Fibroblast of pulmonary artery (primary cell): ENCODE measurements around the gene MYLK.

ENCODE experiments used
- DNase-seq: peaks from one replicate; pipeline ENCODE4 v3.0.0-alpha.2; 2010; ENCODE audit warnings: low read depth
- H3K4me3 ChIP-seq: replicated peaks from 2 replicates; pipeline ENCODE4 v1.5.1; 2011; ENCODE audit warnings: low read depth, mild to moderate bottlenecking, control low read depth, low read length, moderate library complexity
- CTCF ChIP-seq: IDR thresholded peaks from 2 replicates; pipeline ENCODE4 v1.5.1; 2011; ENCODE audit warnings: mild to moderate bottlenecking, control low read depth, low read length, inconsistent platforms; ENCODE audit errors: missing control alignments

The MYLK gene

DNA sequence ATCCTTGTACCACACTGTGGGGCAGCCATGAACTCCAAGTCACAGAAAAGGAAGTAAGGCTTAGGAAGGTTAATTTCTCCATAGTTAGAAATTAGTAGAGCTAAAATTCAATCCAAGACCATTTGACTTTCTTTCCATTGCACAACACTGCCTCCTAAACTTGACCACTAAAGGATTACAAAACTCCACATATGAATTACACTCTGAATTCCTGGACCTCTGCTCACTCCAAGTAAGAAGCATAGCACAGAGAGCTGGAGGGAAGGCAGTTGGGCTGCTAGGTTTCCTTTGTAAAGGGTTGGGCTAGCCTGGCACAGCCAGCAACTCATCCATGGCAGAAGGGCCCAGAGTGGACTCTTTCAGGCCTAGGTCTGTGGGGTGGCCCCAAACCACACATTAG, 134.4 kb downstream of the MYLK start:
- peak; percentile 94 for DNase-seq
- TF ChIP-seq CTCF, result no peak
- no peak overlapping the region for H3K4me3 ChIP-seq

- H3K4me3 ChIP-seq, result no peak overlapping the region
- TF ChIP-seq CTCF, result peak; percentile 42
- peak; percentile 53 for DNase-seq
Measured at GRCh38 chr3:123745184-123745855, 138.8 kb downstream of the MYLK start.

DNA sequence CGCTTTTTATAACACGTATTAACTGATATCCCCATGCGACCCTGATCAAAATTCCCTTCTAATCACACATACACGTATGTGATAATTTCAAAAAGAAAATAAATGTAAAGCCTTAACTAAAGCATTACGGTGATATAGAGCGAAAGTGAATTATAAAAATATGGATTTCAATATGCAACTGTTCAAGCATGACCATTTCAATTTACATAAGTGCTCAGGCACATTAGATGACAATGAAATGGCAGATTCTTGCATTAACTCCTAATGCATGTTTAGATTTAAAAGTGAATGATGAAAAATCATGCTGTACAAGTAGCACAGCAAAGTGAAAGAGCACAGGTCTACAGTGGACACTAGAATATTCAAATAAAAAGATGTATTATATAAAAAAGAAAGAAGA, 140.1 kb downstream of the MYLK start:
- no peak for TF ChIP-seq CTCF
- no peak overlapping the region for H3K4me3 ChIP-seq
- DNase-seq, result no peak

- no peak overlapping the region for H3K4me3 ChIP-seq
- TF ChIP-seq CTCF, result no peak
- no peak for DNase-seq
Measured at GRCh38 chr3:123743121-123743520, 141.0 kb downstream of the MYLK start.

DNA sequence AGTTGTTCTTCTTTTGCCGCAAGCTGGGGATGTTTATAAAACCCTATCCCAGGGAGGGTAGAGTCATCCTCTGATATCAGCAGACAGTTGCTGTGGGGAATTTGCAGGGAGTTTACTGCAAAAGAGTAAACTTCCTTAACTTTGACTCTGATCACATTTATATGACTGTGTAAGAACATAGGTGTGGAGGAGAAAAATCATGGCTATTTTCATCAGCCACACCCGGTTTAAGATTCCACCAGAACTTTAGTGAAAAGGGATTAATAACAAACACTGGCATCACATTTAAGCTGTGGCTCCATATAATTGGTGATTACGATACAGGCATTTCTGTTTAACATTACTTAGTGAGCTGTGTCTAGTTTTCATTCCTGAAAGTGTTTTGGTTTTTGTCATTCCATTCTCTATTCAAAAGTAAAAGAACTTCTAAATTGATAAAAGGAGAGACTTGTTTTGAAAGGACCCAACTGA, 143.1 kb downstream of the MYLK start:
- DNase-seq, result no peak
- TF ChIP-seq CTCF, result no peak
- no peak overlapping the region for H3K4me3 ChIP-seq

- no peak overlapping the region for H3K4me3 ChIP-seq
- TF ChIP-seq CTCF, result no peak
- DNase-seq, result no peak
Measured at GRCh38 chr3:123740391-123740822, 143.7 kb downstream of the MYLK start.

GRCh38 chr3:123739754-123740153, 144.4 kb downstream of the MYLK start:
- no peak overlapping the region for H3K4me3 ChIP-seq
- TF ChIP-seq CTCF, result no peak
- peak; percentile 58 for DNase-seq
